Ecto neural progenitor cell (in vitro differentiated cells): ENCODE data around the gene TBCK.
"Not testable (repeated sequence)": the region's sequence is repeated elsewhere in the genome, so short reads cannot be mapped to it uniquely, and the experiment has no call there.

Experiments used
- DNase-seq: peaks from one replicate; pipeline ENCODE4 v3.0.0-alpha.2; 2018; ENCODE audit warnings: low spot score

The TBCK gene

DNA sequence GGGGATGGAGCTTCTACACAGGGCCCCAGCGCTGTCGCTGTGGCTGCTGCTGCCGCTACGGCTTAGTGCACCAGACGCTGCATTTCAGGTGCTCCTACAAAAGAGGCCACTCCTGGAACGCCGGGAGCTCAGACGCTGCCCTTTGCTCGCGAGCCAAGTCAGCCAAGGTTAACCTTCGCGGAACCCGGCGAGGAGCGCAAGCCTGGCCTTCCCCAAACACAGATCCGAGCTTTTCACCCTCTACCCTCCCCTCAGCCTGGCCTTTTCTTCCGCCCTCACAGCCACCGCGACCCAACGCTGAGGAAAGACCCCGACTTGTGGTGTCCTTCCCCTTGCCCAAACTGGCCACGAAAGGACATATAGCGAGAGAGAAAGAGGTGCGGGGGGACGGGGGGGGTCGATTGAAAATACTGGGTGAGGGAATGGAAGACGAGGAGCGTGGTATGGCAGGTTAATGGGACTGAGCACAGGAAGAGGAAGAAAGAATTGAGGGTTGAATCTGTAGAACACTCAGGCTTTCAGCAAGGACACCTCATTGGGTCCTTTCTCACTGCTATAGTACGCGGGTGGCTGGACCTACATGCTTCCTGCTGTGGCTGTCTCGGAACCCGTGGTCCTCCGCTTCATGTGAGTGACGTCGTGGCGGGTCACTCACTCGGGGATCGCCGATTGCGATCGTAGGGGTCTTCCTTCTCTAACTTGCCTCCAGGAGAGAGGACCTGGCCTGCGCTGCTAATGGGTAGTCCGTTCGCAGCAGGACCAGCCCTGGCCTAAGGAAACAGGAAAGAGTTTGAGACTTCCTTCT, at the start of gene TBCK, which contains the start of gene AIMP1:
Gene TBCK, minus strand, starts transcription at position 242 of the 805 bp plus-strand sequence. CDS start 7,249 bp downstream, outside the sequence.
Gene AIMP1, plus strand, starts transcription at position 583 of the 805 bp plus-strand sequence. CDS start 8,460 bp downstream, outside the sequence.
- DNase-seq = peak; percentile 92

DNA sequence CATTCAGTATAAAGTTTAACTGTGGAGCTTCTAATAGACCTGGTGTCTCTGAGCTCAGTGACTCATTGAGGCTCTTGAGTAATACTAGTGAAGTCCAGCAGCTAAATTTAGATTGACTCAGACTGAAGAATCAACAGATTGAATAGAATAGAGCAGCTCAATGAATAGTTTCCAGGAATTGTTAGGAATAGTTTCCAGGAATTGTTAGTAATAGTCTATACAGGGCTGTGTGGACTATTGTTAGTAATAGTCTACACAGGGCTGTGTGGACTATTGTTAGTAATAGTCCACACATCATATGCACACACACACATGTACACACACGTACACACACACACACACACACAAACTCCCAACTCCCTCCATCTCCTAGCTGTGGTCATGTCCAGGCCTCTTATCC, 49.6 kb upstream of the TBCK start:
- DNase-seq = no peak

DNA sequence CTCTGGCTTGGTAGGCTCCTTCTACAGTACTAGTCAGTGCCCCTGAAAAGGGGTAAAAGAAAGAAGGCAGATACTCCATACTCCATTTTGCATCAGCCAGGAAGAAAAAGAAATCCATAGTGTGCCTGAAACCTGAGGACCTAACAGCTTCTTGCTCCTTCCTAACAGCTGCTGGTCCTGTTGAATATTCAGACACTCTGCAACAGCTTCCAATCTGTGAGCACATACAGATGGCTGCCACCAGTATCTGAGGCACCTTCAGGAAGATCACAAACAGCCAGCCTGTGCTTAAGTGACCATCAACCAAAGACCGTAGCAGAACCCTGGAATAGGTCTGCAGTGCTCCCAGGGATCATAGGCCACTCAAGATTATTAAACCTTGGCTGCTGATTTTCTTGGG, 48.3 kb upstream of the TBCK start:
- no peak for DNase-seq

DNA sequence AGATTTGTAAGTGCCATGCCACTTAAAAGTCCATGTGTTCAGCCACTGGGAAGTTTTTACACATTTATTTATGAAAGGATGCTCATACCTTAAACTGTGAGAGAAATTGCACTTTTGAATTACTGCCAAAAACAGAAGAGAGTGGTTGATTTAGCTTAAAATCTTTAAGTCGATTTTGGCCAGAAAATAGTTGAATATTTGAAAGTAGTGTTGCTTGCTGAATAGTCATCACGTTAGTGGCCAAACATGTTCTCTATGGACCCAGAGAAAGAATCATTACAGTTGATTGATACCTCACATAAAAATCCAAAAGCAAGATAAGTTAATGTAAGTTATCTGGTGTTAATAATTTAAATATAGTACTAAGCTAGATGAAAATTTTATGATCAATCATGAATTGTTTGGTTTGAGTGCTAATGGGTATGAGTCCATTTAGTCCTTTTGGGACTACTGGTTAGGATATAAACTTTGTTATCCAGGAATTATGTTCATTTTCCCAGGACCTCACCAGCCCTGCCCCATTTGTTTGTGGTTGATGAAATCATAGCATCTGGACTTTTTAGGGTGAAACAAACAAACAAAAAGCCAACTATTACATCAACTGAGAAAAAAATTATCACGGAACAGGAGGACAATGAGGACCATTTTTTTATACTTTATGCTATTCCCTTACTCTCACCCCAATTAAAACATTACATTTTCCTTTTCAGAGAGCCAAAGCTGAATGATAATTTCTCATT, 46.2 kb upstream of the TBCK start:
- DNase-seq = no peak

DNA sequence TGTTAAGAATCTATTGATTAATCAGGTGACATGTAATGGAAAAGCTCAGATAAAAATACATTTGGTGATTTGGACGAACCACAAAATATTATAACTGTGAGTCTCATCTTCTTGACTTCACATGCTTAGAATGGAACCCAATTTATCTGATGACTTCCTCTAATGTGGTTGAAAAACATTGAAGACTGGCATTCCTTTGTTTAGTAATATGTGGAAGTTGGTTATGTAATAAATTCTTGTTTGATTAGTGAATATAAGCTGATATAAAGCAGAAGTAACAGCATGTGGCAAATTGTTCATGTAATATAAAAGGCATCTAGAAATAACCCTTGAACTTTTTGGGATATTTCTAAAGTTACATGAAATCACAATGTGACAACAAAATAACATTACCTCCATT, 42.9 kb upstream of the TBCK start:
- DNase-seq = no peak

DNA sequence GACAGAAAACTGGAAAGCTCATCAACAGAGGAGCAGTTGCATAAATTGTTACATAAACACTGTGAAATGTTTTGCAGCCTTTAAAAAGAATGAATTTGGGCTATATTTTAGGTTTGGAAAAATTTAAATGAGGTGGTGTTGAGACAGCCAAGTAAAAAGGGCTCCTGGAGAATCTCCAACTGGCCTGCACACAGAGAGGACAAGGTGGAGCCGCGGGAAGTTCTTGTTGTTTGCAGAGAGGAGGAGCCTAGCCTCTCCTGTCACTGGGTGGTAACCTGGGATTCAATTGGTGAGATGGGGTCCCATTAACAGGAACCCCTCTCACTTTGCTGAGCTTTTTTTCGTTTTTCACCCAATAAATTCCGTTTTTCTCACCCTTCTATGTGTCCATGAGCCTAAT, 39.2 kb upstream of the TBCK start:
- DNase-seq = no peak

DNA sequence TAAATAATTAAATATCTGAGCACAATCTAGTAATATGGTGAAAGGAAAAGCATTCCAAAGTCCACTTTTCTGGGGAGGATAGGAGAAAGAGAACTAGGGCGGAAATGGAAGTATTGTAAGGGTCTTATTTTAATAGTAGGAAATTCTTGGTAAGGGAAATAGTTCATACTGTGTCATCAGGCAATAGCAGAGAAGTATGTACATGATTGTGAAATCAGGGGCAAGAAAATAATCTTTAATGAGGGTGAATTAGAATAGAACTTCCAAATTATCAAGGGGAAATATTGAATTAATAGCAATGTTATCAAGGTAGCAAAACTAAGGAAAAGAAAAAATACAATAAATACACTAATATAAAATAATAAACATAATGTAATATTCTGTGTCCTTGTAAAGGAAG, 37.8 kb upstream of the TBCK start:
- no peak for DNase-seq

DNA sequence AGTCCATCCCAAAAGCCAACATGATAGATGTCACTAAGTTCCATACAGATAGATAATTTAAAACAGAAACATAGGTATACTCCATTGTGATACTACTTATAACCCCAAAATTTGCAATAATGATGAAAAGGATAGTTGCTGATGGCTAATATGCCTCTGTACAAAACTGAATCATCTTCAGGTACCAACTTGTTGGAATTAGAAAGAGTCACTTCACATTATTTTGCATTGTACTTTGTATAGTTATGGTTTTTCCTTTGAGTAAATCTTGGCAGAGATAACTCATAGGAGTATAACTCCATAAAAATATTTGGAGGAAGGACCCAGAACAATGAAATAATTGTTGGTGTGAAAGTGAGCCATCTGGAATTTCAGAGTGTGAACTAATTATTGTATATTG, 35.0 kb upstream of the TBCK start:
- DNase-seq = no peak

DNA sequence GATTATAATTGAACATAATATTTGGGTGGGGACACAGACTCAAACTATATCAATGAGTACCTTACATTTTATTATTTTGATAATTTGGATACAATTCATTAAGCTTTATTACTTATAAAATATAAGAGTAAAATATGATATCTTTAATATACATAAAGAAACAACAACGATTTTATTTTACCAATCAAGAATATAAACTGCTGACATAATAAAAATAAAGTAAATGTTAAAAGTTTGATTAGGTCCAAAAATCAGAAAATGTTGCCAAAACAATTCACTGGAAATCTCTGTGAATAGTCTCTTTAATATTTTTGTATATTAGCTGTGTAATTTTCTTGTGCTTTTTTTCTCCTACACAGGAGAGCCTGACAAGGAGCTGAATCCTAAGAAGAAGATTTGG, 31.2 kb upstream of the TBCK start:
- DNase-seq = no peak

DNA sequence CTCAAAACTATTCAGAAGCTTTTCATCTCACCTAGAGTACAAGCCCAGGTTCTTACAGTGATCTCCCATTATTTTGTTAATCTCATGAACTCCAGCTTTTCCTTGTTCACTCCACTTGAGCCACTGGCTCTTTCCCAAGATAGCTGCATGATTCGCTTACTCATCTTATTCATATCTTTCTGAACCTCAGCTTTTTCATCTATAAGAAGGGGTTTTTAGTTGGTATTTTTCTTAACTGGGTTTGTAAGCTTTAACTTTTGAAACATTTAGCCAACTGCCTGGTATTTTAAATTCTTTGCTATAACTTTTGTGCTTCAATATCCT, 28.6 kb upstream of the TBCK start:
- DNase-seq = no peak

DNA sequence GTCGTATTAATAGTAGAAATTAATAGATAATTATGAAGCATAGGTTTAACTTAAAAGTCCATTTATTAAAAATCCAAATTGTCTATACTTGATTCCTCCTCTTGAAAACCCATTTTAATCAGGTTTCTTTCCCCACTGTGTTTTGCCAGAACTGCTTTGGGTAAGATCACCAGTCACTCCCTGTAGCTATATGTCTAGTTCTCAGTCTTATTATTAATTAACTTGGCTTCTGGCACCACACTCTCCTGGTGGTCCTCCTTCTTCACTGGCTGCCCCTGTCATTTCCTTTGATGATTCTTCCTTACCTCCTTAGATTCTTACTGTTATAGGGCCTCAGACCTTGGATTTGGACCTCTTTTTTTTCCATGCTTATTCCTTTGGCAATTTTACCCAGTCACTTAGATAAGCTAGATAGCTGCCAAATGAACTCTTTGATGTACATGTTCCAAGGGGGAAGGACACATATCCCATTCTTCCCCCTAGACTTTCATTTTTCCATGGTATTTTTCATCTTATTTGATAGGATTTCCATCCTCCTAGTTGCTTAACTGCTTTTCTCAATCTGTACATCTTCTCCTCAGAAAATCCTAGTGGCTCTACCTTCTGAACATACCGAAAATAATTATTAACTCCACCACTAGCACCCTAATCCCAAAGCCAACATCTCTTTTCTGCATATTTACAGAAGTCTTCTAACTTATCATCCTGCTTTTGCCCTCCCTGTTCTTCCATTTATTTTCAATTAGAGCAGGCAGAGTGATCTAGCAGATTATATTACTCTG, 28.0 kb upstream of the TBCK start:
- no peak for DNase-seq

DNA sequence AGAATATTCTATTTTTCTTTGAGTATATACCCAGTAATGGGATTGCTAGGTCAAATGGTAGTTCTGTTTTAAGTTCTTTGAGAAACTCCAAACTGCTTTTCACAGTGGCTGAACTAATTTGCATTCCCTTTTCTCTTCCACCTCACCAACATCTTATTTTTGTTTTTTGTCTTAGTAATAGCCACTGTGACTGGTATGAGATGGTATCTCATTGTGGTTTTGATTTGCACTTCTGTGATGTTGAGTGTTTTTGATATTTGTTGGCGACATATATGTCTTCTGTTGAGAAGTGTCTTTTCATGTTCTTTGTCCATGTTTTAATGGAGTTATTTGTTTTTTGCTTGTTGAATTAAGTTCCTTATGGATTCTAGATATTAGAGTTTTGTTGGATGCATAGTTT, 24.8 kb upstream of the TBCK start:
- no peak for DNase-seq

DNA sequence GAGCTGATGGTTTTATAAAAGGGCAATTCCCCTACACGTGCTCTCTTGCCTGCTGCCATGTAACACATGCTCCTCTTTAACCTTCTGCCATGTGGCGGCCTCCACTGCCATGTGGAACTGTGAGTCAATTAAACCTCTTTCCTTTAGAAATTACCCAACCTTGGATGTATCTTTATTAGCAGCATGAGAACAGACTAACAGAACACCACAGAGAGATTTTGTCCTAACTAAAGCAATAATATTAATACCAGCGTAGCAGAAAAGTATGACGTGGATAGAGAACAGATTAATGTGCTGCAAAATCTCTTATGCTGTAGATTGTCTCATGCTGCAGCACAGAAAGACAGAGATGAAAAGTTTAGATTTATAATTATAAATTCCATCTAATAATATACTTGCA, 23.4 kb upstream of the TBCK start:
- no peak for DNase-seq

DNA sequence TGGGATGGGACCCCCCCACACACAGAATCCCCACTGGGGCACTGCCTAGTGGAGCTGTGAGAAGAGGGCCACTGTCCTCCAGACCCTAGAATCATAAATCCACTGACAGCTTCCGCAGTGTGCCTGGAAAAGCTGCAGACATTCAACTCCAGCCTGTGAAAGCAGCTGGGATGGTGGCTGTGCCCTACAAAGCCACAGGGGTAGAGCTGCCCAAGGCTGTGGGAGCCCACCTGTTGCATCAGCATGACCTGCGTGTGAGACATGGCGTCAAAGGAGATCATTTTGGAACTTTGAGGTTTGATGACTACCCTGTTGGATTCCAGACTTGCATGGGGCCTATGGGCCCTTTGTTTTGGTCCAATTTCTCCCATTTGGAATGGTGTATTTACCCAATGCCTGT, 22.7 kb upstream of the TBCK start:
- no peak for DNase-seq

DNA sequence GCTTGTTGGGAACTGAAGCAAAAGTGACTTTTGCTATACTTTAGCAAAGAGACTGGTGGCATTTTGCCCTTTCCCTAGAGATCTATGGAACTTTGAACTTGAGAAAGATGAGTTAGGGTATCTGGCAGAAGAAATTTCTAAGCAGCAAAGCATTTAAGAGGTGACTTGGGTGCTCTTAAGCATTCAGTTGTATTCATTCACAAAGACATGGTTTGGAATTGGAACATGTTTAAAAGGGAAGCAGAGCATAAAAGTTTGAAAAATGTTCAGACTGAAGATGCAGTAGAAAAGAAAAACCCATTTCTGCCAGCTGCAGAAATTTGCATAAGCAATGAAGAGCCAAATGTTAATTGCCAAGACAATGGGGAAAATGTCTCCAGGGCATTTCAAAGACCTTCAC, 21.9 kb upstream of the TBCK start:
- DNase-seq = no peak

DNA sequence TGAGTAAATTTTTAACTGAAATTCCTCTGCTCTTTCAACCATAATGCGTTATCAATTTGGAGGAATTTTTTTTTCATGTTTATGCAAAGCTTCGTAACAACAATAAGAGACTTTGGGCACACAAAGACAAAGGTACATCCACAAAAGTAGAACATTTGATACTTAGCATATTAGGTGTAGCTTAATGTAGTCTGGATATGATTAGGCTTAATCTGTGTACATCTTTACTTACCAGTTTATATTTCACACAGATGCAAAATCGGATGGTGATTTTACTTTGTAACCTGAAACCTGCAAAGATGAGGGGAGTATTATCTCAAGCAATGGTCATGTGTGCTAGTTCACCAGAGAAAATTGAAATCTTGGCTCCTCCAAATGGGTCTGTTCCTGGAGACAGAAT, 20.6 kb upstream of the TBCK start:
- DNase-seq = no peak

DNA sequence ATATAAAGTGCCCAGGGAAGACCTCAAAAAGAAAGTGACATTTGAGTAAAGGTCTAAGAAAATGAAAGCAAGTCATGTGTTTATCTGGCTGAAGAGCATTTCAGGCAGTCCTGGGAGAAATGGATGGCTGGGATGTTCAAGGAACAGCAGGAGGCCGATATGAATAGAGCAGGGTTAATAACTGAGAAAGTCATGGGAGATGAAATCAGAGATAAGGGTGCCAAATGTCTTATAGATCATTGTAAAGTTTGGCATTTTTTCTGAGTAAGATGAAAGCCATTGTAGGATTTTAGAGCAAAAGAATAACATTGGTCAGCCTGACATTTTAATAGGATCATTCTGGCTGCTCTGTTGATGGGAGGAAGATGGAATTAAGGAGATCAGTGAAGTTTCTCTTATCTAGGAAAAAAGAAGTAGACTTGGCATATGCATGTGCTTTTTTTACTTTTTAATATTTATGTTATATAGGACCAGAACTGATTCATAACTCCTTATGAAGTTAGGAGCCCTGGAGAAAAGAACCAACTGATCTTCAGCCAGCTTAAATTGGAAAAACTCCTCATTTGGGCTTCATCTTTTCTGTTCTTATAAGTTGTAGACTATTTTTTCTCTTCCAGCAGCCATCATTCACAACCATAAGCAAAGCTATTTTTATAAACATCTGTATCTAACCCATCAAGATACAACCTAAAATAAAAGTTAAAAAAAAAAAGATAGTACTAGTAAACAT, 18.9 kb upstream of the TBCK start:
- no peak for DNase-seq

DNA sequence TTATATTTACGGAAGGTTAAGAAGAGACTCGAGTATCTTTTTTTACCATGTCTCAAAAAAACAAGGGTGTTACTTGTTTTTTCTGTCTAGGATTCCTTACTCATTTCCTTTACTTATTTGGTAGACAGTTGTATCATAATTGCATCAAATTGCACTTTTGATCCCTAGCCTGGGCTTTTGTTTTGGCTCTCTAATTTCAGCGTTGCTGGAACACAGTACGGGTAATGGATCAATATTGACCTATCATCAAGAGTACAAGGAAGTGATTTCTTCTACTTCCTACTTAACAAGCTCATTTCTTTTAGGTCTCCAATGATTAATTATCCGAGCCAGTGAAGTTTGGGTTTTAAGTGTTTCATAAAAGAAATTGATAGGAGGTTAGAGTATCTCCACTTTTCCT, 17.2 kb upstream of the TBCK start:
- DNase-seq = no peak

DNA sequence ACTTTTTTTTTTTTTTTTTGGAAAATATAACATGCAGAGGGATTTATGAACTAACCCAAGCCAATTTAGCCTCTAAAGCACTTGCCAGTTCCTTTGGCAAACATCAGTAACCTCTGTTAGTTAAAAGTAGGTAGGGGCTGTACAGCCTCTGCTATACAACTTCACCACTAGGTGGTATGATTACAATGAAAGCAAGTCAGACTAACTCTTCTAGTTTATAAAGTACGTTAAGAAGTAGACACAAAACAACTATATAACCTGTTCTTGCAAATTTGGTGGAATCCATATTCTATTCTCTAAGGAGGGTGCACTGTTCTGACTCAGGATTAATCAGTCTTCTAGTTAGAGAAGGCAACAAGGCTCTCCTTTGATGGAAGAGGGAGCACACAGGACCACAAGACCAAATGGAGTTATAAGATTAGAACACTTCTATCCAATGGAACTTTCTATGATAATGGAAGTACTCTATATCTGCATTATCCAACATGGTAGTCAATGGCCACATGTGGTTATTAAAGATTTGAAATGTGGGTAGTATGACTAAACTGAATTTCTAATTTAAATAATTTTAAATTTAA, 13.1 kb upstream of the TBCK start:
- DNase-seq = no peak

DNA sequence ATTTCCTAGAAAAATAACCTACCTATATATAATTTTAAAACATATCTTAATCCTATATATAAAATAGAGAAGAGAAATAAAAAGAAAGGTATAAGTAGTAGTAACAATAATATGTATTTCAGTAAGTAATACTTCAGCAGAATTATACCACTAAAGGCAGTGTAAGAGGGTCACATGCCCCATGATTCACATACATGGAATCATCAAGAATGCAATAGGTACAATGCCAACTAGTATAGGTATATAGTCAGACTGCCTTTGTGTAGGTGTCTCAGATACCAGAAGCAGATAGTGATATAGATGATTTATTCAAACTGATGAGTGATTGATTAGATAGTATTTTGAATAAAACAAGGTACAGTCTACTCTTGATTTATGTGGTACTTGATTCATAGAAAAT, 9.8 kb upstream of the TBCK start:
- DNase-seq = no peak

DNA sequence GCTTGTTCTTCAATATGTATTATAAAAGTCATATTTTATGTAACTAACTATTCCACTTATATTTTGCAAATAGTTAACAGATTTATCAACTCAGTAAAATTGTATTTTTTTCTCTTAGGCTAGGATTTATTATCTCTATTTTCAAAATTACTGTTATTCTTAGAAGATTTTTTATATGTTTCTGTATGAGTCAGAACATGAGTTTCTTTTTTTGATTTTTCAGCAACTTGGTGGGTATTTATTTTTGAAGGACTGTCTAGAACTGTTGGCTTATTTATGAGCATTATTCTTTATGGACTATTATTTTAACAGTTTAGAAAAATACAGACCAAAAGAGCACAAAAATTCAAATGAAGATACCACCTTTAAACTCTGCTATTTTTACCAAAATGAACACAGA, 7.1 kb upstream of the TBCK start:
- no peak for DNase-seq

DNA sequence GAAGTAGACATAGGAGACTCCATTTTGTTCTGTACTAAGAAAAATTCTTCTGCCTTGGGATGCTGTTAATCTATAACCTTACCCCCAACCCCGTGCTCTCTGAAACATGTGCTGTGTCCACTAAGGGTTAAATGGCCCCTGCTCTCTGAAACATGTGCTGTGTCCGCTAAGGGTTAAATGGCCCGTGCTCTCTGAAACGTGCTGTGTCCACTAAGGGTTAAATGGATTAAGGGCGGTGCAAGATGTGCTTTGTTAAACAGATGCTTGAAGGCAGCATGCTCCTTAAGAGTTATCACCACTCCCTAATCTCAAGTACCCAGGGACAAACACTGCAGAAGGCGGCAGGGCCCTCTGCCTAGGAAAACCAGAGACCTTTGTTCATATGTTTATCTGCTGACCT, 5.8 kb upstream of the TBCK start:
- not testable (repeated sequence) for DNase-seq
